Smooth muscle cell of trachea (primary cell): Measurements from ENCODE around the gene PPP3CA. TPM values are rescaled to one million over a fixed set of nuclear protein-coding genes. Genes with fewer than 3 reads are reported as not detected.

Source experiments
- total RNA-seq: library from RNA; depleted of rRNA; stranded (reverse); fragments of >200 nt; gene quantifications from 2 replicates; pipeline ENCODE4 v1.2.1, GENCODE V29; 2014

PPP3CA gene
- 57.6 and 67.2 TPM in 2 replicates for total RNA-seq

DNA sequence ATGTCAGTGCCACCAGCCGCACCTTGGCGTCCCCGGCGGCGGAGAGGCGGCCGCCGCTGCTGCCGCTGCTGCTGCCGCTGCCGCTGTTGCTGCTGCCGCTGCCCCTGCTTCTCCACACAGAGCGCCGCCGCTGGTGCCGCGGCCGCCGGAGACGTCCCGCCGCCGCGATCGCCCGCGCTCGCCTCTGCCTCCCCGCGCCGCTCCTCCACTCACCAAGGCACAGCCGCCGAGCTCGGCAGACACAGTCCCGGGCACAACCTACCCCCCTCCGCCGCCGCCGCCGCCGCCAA is at the start of gene PPP3CA:
Gene PPP3CA (minus strand): TSS at position 260 of the 290 bp plus-strand sequence.

